ENCODE measurements around the gene MSI2. TPM values are rescaled to one million over a fixed set of nuclear protein-coding genes. Genes with fewer than 3 reads are reported as not detected.

Gene MSI2
- total RNA-seq, 2 experiments from 2014 or later: 131 to 164 TPM

- Histone ChIP-seq H3K4me2 (ENCODE audit: low read length) (no peak overlapping the region), H3K36me3 (ENCODE audit: insufficient read depth, low read length) (no peaks in the 10 kb centered on the region), H3K4me1 (ENCODE audit: insufficient read depth, low read length, poor library complexity, severe bottlenecking) (no peaks in the 10 kb centered on the region), H2AFZ (ENCODE audit: low read length) (no peak overlapping the region), H3K27ac (ENCODE audit: low read depth, low read length, poor library complexity, severe bottlenecking) (no peak overlapping the region), H3K9me3 (ENCODE audit: low read length) (peaks cover 5% of the 10 kb centered on the region; the same call in 1 of the 2 replicates), H3K4me3 (ENCODE audit: low read depth, low read length, poor library complexity, severe bottlenecking) (no peak overlapping the region), H3K79me2 (ENCODE audit: insufficient read depth, low read depth, low read length) (no peaks in the 10 kb centered on the region), H4K20me1 (ENCODE audit: insufficient read depth, low read length) (no peaks in the 10 kb centered on the region), H3K9me2 (ENCODE audit: insufficient read depth, low read length) (no peaks in the 10 kb centered on the region)
- no peak for DNase-seq (ENCODE audit: low spot score)
- no TSS peak for BruUV-seq (replicated peaks)
- ChIA-PET POLR2A (no interaction called here), CTCF (ENCODE audit: unreplicated experiment) (no interaction called here)
- intact Hi-C loops (cut with micrococcal nuclease; ENCODE audit: unreplicated experiment): no loop called here
- TF ChIP-seq EZH2phosphoT487 (IDR thresholded peaks at IDR 0.05; ENCODE audit: borderline replicate concordance, low read depth, low read length) (no peak), CTCF (conservative IDR thresholded peaks at IDR 0.05; ENCODE audit: low read length) (no peak)
Observed at GRCh38 chr17:57226793-57227192, 29.5 kb upstream of the MSI2 start.

- DNase-seq (ENCODE audit: low spot score): no peak
- H3K36me3 ChIP-seq (ENCODE audit: insufficient read depth, low read length): no peaks in the 10 kb centered on the region
- no peaks in the 10 kb centered on the region for H4K20me1 ChIP-seq (ENCODE audit: insufficient read depth, low read length)
- CTCF ChIA-PET (ENCODE audit: unreplicated experiment): no interaction called here
- H3K4me3 ChIP-seq (ENCODE audit: low read depth, low read length, poor library complexity, severe bottlenecking): no peak overlapping the region
- TF ChIP-seq CTCF (conservative IDR thresholded peaks at IDR 0.05; ENCODE audit: low read length) (no peak), EZH2phosphoT487 (IDR thresholded peaks at IDR 0.05; ENCODE audit: borderline replicate concordance, low read depth, low read length) (no peak)
- no peaks in the 10 kb centered on the region for H3K4me1 ChIP-seq (ENCODE audit: insufficient read depth, low read length, poor library complexity, severe bottlenecking)
- H3K9me2 ChIP-seq (ENCODE audit: insufficient read depth, low read length): no peaks in the 10 kb centered on the region
- no peak overlapping the region for H3K27ac ChIP-seq (ENCODE audit: low read depth, low read length, poor library complexity, severe bottlenecking)
- intact Hi-C loops (cut with micrococcal nuclease; ENCODE audit: unreplicated experiment): no loop called here
- POLR2A ChIA-PET: interaction anchor here (0.6 to 0.7 kb wide), 3 partner anchors 80 to 1013 kb away, joined by 3 to 4 read pairs (median 3); no protein-coding TSS in a partner anchor
- H3K79me2 ChIP-seq (ENCODE audit: insufficient read depth, low read depth, low read length): no peaks in the 10 kb centered on the region
- H3K4me2 ChIP-seq (ENCODE audit: low read length): no peak overlapping the region
- H2AFZ ChIP-seq (ENCODE audit: low read length): no peak overlapping the region
- BruUV-seq (replicated peaks): no TSS peak
- no peaks in the 10 kb centered on the region for H3K9me3 ChIP-seq (ENCODE audit: low read length)
Observed at GRCh38 chr17:57228911-57229310, 27.4 kb upstream of the MSI2 start.

GRCh38 chr17:57234061-57234738, 22.1 kb upstream of the MSI2 start:
- Histone ChIP-seq H2AFZ (ENCODE audit: low read length) (no peak overlapping the region), H4K20me1 (ENCODE audit: insufficient read depth, low read length) (no peaks in the 10 kb centered on the region), H3K9me3 (ENCODE audit: low read length) (no peaks in the 10 kb centered on the region), H3K79me2 (ENCODE audit: insufficient read depth, low read depth, low read length) (no peaks in the 10 kb centered on the region), H3K4me3 (ENCODE audit: low read depth, low read length, poor library complexity, severe bottlenecking) (no peak overlapping the region), H3K27ac (ENCODE audit: low read depth, low read length, poor library complexity, severe bottlenecking) (no peak overlapping the region), H3K36me3 (ENCODE audit: insufficient read depth, low read length) (no peaks in the 10 kb centered on the region), H3K4me2 (ENCODE audit: low read length) (no peak overlapping the region), H3K9me2 (ENCODE audit: insufficient read depth, low read length) (no peaks in the 10 kb centered on the region), H3K4me1 (ENCODE audit: insufficient read depth, low read length, poor library complexity, severe bottlenecking) (no peaks in the 10 kb centered on the region)
- CTCF ChIA-PET (ENCODE audit: unreplicated experiment): no interaction called here
- POLR2A ChIA-PET: no interaction called here
- DNase-seq (ENCODE audit: low spot score): no peak
- TF ChIP-seq CTCF (conservative IDR thresholded peaks at IDR 0.05; ENCODE audit: low read length) (no peak), EZH2phosphoT487 (IDR thresholded peaks at IDR 0.05; ENCODE audit: borderline replicate concordance, low read depth, low read length) (no peak)
- intact Hi-C loops (cut with micrococcal nuclease; ENCODE audit: unreplicated experiment): no loop called here
- no TSS peak for BruUV-seq (replicated peaks)
